Testis (tissue), 2 donors: ENCODE results near the gene B4GALNT4.

ENCODE experiments used
- CTCF ChIP-seq, 3 experiments: fragments of 450-650 bp in 2 of 3; fragments of 200-600 bp in 1 of 3; sonication (generic) in 1 of 3; IDR thresholded peaks; one replicate each; pipeline ENCODE4 v1.5.1; 2016 to 2019; ENCODE audit warnings: antibody characterized with exemption in 3 of 3, mild to moderate bottlenecking in 2 of 3, moderate library complexity in 1 of 3
- POLR2A ChIP-seq: fragments of 450-650 bp; IDR thresholded peaks from one replicate; pipeline ENCODE4 v1.6.1; 2017; ENCODE audit warnings: antibody characterized with exemption, mild to moderate bottlenecking, moderate library complexity

- TF ChIP-seq CTCF (IDR thresholded peaks at IDR 0.05) (peak in 2 of 3 experiments; percentile 6 to 16), POLR2A (no peak)
Measured at GRCh38 chr11:406796-407650, 37.7 kb downstream of the B4GALNT4 start.
